GM18499 (cell line): ENCODE measurements around the gene MROH2A.

Experiments used
- ATAC-seq: cut with Tn5 transposase; IDR thresholded peaks from one replicate; pipeline ENCODE4 v1.9.1; 2021; ENCODE audit warnings: moderate number of reproducible peaks; ENCODE audit not compliant: insufficient read depth, unreplicated experiment

Gene MROH2A

DNA sequence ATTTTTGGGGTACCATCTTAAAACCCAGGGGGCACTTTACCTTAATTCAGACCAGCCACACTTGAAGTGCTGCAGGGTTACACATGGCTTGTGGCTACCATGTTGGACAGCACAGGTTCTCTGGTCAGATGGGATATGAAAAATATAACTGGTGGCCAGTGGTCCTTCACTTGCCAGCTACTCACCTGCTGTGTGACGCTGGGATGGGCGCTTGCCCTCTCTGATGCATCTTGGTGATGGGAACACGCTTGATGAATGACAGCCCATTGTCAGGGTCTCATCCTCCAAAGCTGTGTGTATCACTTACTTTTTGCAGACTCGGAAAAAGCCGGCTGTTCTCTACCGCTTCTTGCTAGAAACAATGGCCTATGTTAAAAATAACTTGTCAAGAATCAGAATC is 53.7 kb downstream of the MROH2A start:
- no peak for ATAC-seq

DNA sequence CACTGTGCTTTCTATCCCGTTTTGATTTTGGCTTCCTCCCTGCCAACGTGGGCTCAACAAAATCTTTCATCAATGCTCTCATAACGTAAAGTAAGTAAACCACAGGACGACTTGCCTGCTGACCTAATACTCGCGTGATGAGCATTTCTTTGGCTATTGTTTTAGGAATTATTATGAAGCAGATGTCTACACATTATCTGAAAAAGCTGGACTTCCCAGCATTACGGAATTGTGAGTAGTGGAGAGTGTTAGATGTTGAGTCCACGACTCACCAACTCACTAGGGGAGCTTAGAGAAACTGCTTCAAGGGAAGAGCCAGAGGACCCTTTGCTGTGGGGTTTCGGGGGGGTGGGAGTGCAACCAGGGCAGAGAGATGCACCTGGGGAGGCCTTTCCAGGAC is 54.3 kb downstream of the MROH2A start:
- ATAC-seq, result no peak

- ATAC-seq, result no peak
Measured at GRCh38 chr2:233832869-233833311, 54.8 kb downstream of the MROH2A start.

DNA sequence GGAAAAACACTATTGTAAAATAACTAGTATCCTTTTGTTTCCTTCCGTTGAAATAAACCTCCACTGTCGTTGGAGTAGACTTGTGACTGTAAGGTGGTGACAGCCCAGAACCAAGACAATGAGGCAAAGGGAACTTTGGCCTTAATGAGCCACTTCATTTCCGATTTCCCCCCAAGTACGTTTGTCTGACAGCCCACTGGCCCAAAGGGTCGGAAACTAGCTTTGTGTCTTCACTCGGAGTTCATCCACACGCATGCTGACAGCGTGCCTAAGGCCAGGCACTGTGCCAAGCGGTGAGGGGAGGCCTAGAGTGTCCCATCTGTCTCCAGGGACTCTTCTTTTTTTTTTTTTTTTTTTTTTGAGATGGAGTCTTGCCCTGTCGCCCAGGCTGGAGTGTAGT is 55.2 kb downstream of the MROH2A start:
- ATAC-seq, result no peak

GRCh38 chr2:233835230-233836186 is 57.4 kb downstream of the MROH2A start:
- no peak for ATAC-seq

DNA sequence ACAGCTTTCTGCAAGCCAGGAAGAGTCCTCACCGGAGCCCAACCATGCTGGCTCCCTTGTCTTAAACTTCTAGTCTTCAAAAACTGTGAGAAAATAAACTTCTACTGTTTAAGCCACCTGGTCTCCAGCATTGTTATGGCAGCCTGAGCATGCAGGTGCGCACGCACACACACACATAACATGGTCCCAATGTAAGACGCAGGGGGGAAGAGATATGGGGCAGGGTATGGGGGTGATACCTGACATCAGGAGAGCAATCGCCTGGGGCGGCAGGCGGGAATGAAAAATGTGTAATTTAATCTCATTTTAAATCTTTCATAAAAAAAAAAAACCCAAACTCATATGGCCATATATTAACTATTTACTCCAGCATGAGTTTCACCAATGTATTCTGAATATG is 58.2 kb downstream of the MROH2A start:
- ATAC-seq, result no peak

- ATAC-seq, result no peak
Measured at GRCh38 chr2:233837694-233838229, 59.6 kb downstream of the MROH2A start.

- no peak for ATAC-seq
Measured at GRCh38 chr2:233838251-233838650, 60.1 kb downstream of the MROH2A start.

DNA sequence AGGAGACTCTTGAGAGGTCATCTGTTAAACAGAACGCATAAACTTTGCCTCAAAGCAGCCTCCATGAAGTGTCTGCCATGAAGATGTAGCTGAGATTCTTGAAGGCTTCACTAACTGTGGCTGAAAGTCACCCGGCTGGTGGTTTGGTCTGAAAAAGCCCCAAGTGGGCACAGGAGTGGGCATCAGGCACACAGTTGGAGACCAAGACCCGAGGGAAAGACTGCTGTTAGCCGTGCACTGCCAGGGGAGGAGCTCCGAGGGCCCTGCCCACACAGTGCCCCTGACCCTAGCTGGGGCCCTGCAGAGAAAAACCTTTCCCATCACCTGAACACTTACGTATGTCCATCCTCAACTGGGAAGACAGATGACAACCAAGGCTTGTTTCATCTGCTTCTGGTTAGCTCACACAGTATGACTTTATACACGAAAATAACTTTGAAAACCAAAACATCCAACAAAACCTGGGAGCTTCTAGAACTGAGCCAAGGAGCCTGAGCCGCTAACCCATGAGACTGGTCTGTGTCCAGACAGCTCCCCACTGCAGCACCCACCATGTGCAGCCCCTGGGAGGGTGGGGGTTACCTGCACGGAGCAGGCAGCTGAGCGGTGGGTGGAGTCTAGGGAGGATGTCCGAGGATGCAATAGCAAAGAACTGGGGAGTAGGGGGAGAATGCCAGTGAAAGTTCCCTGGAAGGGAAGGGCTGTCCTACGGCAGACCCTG is 60.8 kb downstream of the MROH2A start:
- ATAC-seq, result no peak

GRCh38 chr2:233839447-233839820 is 61.3 kb downstream of the MROH2A start:
- no peak for ATAC-seq

DNA sequence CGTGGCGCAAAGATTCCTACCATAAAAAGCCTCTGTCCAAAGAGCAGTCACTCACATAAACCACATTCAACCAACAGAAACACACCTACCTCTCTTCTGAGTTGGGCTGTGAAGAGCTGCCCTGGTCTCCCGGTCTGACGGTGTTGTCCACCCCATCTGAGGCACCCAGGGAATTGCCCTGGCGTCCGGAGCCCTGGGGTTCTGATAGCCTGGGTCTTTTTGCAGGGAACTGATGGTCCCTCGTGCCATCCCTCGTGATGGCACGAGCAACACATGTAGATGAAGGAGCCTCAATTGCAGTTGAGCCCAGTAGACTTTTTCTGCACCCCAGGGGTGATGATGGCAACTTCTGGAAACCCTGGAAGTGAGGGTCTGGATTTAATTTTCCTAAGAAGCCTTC is 62.4 kb downstream of the MROH2A start:
- no peak for ATAC-seq

GRCh38 chr2:233841183-233841582 is 63.1 kb downstream of the MROH2A start:
- ATAC-seq, result no peak

- no peak for ATAC-seq
Measured at GRCh38 chr2:233844064-233844807, 66.1 kb downstream of the MROH2A start.

GRCh38 chr2:233844836-233845235 is 66.7 kb downstream of the MROH2A start:
- no peak for ATAC-seq

GRCh38 chr2:233845301-233846060 is 67.4 kb downstream of the MROH2A start:
- no peak for ATAC-seq

- ATAC-seq, result no peak
Measured at GRCh38 chr2:233846387-233847247, 68.5 kb downstream of the MROH2A start.

DNA sequence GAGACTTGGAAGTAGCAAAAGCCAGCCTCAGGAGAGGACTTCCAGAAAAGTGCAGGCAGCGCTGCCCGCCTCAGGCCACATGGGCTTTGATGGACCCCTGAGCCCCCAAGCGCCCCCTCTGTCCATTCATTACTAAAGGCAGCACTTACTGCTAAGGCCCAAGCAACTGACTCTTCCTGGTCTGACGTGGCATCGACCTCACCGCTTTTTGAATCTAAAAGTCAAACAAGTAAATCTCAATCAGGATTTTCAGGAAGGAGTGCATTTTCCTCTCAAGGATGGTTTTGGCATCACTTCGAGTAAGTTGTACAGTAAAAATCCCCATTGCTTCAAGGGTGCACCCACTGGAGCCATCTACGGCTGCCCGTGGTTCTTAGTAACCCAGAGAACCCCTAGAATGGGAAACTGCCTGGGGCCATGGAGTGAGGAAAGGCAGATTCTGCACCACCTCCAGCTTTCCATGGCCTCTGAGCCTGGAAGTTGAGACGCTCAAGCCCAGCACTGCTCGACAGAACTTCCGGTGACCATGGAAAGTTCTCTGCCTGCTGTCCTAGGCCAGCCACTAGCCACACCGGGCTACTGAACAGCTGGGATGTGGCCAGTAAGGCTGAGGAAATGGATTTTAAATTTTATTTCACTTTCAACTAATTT is 69.2 kb downstream of the MROH2A start:
- no peak for ATAC-seq

- ATAC-seq, result no peak
Measured at GRCh38 chr2:233848276-233848675, 70.1 kb downstream of the MROH2A start.
